GM19099 (cell line): ENCODE measurements around the gene GRB14.

Experiments
- POLR2A ChIP-seq: IDR thresholded peaks from 3 replicates; pipeline ENCODE4 v1.6.1; 2011; ENCODE audit warnings: low read depth; ENCODE audit not compliant: insufficient read length; ENCODE audit errors: extremely low read depth

Gene GRB14

GRCh38 chr2:164542581-164543021 is 78.7 kb downstream of the GRB14 start:
- TF ChIP-seq POLR2A: no peak

- no peak for TF ChIP-seq POLR2A
Observed at GRCh38 chr2:164538240-164538866, 82.9 kb downstream of the GRB14 start.

- no peak for TF ChIP-seq POLR2A
Observed at GRCh38 chr2:164535280-164536025, 85.8 kb downstream of the GRB14 start.

GRCh38 chr2:164530464-164530863 is 90.8 kb downstream of the GRB14 start:
- TF ChIP-seq POLR2A: no peak

GRCh38 chr2:164523726-164524125 is 97.6 kb downstream of the GRB14 start:
- no peak for TF ChIP-seq POLR2A

GRCh38 chr2:164523009-164523408 is 98.3 kb downstream of the GRB14 start:
- no peak for TF ChIP-seq POLR2A

- TF ChIP-seq POLR2A: no peak
Observed at GRCh38 chr2:164522561-164522981, 98.7 kb downstream of the GRB14 start.

GRCh38 chr2:164515734-164516133 is 105.5 kb downstream of the GRB14 start:
- no peak for TF ChIP-seq POLR2A

GRCh38 chr2:164515030-164515429 is 106.3 kb downstream of the GRB14 start:
- TF ChIP-seq POLR2A: no peak

- TF ChIP-seq POLR2A: no peak
Observed at GRCh38 chr2:164514491-164514890, 106.8 kb downstream of the GRB14 start.

GRCh38 chr2:164512871-164513270 is 108.4 kb downstream of the GRB14 start:
- no peak for TF ChIP-seq POLR2A

- TF ChIP-seq POLR2A: no peak
Observed at GRCh38 chr2:164511738-164512137, 109.5 kb downstream of the GRB14 start.

GRCh38 chr2:164510895-164511294 is 110.4 kb downstream of the GRB14 start:
- TF ChIP-seq POLR2A: no peak

GRCh38 chr2:164509137-164509877 is 112.0 kb downstream of the GRB14 start:
- no peak for TF ChIP-seq POLR2A

- no peak for TF ChIP-seq POLR2A
Observed at GRCh38 chr2:164504253-164504652, 117.0 kb downstream of the GRB14 start.

- no peak for TF ChIP-seq POLR2A
Observed at GRCh38 chr2:164498836-164499235, 122.4 kb downstream of the GRB14 start.
